Activated CD4-positive, alpha-beta T cell treated with anti-CD3 and anti-CD28 coated beads, Interleukin-2, amount 50 U/mL, for 1 hour (primary cell): ENCODE measurements around the gene DDX54.

Source experiments
- DNase-seq: peaks from one replicate; pipeline ENCODE4 v3.0.0-alpha.2; 2020

Gene DDX54, protein sequence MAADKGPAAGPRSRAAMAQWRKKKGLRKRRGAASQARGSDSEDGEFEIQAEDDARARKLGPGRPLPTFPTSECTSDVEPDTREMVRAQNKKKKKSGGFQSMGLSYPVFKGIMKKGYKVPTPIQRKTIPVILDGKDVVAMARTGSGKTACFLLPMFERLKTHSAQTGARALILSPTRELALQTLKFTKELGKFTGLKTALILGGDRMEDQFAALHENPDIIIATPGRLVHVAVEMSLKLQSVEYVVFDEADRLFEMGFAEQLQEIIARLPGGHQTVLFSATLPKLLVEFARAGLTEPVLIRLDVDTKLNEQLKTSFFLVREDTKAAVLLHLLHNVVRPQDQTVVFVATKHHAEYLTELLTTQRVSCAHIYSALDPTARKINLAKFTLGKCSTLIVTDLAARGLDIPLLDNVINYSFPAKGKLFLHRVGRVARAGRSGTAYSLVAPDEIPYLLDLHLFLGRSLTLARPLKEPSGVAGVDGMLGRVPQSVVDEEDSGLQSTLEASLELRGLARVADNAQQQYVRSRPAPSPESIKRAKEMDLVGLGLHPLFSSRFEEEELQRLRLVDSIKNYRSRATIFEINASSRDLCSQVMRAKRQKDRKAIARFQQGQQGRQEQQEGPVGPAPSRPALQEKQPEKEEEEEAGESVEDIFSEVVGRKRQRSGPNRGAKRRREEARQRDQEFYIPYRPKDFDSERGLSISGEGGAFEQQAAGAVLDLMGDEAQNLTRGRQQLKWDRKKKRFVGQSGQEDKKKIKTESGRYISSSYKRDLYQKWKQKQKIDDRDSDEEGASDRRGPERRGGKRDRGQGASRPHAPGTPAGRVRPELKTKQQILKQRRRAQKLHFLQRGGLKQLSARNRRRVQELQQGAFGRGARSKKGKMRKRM

DNA sequence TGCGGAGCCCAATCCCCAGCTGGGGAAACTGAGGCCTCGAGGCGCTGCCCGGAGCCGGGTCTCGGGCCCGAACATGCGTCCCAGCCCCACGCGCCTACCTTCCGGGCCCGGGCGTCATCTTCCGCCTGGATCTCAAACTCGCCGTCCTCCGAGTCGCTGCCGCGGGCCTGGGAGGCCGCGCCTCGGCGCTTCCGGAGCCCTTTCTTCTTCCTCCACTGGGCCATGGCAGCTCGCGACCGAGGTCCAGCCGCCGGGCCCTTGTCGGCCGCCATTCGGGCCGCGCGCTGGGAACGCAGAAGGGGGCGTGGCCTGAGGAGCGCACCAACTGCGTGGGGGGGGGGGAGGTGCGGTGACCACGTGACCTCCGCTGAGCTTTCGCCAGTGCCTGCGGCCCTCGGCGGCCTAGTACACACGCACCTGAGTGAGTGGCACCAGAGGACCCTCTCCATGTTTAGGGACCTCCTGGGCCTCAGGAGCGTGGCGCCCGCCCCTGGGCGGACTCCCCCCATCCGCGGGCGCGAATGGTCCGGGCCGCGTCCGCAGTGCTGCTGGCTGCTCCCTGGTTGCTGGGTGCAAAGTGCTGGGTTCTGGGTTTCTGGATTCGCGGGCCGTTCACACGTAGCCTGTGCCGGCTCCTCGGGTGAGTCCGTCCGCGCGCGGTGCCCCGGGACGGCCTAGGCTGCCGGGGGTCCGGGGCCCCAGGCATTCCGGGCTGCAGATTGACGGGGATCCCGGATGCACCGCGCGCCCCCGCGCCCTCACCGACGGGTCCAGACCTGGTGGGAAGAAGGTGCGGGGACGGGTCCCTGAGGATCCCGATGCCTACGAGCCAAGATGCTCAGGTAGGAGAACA lies at the start of gene DDX54, which contains the start of gene RITA1:
Gene DDX54, minus strand, starts transcription at position 299 of the 853 bp plus-strand sequence. Its CDS starts 27 bp downstream, at position 272.
Gene RITA1, plus strand, starts transcription at position 542 of the 853 bp plus-strand sequence. CDS start 1,026 bp downstream, outside the sequence.
- peak; percentile 77 for DNase-seq

DNA sequence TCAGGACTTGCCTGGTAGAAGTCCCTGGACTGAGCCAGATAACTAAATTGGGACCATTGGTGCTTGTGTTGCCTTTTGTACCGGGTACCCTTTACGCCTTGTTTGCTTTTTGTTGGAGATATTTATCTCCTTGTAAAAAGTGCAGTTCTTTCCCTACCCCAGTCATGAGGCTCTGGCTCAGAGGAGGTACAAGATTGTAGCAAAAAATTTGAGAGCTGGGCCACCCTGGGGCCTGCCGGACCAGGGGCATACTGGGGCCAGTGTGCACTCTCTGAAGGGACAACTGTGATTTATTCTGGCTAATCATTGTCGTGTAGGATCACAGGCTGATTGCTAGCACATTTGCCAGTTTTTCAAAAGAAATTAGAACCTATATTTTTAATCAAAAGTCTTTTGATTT lies 49.2 kb upstream of the DDX54 start:
- no peak for DNase-seq

DNA sequence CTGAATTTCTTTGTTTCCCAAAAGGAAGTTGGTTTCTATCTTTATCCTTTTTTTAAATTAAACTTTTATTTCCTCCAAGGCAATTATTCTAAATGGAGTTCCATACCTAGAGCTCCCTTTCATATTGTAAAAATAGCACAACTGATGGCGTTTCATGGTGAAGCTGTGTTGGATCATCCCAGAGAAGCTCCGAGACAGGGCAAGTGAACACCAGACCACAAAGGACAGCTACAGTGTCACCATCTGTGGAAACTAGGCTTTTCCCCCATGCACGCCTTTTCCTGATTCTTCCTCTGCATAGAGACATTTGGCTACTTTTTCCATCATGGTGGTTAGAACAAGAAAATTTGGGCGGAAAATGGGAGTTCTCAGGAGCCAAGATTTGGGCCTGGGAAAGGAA lies 48.7 kb upstream of the DDX54 start:
- DNase-seq, result no peak

DNA sequence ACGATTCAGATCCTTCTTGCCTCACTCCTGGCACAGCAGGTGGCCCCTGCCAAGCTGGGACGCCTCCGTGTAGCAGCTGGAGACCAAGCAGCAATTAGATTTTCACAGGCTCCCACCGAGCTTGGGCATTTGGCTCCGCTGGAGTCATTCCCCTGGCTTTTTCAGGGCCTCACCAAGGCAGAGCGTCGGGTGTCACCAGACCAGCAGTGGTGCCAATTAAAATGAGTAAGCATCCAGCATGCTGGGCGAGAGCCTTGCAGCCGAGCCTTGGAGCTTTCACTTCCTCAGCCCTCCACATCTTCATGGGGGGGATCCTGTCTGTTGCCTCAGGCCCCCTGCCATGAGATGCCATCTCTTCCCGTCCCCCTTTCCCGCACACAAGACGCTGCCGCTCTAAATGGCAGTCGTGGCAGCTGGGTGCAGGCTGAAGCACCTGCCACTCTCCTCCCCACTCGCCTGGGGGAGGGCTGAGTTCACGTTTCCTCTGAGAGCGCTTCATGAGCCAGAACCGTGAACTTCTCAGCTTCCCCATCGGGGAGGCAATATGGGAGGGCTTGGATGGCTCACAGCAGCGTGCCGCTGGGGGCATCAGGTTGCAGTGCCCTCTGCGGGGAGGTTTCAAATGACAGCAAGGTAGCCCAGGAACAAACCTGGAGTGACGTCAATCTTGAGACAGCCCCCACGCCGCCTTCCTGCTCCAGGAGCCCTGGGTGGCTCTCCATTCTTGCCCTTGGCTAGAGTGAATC lies 47.7 kb upstream of the DDX54 start:
- DNase-seq, result peak; percentile 71

DNA sequence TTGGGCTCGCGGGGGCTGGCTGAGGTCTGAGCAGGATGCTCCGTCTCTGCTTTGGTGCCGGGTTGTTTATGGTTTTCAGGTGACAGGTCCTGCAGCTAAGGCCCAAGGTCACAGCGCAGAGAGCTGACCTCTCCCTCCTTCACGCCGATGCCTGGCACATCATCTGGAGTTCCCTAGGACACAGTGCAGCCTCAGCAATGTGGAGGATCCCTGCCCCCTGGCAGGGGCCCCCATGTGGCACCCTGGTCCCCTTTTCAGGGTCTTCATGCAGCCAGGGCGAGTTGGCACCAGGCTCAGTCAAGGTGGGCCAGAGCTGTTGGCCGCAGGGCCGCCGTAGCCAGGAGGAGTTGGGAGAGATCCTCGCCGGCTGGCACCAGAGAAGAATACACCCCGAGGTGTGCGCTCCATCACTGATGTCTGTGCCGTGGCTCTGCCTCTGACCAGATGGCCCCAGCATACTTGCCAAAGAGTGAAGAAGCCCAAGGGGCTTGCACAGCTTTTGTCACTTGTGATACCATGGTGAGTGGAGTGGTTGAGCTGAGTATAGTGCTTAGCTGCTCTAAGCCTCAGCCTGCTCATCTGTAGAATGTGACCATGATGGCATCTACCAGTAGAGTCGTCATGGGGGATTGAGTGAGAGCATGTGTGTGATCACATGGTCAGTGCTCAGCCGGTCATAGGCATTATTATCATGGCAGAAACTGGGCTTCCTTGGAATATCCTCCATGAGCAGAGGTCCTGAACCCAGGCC lies 47.0 kb upstream of the DDX54 start:
- no peak for DNase-seq

DNA sequence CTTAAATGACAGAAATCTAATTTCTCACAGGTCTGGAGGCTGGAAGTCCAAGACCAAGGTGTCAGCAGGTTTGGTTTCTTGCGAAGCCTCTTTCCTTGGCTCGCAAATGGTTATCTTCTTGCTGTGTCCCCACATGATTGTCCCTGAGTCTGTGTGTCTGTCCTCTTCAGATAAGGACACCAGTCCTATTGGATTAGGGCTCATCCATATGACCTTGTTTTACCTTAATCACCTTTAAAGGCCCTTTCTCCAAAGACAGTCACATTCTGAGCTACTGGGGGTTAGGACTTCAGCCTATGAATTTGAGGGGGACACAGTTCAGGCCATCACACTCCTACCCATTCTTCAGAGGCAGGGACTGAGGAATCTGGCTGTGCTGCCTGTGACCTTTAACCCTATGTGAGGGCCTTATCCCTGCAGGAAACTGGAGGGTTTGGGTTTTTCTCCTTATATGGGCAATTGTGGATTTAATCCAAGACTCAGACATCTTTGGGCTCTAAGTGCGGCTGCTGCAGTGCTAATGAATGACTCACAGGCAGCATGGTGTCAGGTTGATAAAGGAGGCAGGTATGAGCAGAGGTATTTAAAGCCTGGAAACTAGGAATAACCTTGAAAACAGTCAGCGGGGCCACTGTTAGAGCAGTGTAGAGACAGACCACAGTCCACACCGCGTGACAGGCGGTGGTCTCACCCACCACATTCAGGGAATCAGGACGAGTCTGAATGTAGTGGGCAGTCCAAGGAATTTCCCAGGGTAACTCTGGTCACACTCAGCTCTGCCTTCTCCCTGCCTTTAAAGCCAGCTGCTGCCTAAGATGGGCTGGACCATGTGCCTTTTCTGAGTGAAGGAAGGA lies 46.2 kb upstream of the DDX54 start:
- DNase-seq, result no peak

DNA sequence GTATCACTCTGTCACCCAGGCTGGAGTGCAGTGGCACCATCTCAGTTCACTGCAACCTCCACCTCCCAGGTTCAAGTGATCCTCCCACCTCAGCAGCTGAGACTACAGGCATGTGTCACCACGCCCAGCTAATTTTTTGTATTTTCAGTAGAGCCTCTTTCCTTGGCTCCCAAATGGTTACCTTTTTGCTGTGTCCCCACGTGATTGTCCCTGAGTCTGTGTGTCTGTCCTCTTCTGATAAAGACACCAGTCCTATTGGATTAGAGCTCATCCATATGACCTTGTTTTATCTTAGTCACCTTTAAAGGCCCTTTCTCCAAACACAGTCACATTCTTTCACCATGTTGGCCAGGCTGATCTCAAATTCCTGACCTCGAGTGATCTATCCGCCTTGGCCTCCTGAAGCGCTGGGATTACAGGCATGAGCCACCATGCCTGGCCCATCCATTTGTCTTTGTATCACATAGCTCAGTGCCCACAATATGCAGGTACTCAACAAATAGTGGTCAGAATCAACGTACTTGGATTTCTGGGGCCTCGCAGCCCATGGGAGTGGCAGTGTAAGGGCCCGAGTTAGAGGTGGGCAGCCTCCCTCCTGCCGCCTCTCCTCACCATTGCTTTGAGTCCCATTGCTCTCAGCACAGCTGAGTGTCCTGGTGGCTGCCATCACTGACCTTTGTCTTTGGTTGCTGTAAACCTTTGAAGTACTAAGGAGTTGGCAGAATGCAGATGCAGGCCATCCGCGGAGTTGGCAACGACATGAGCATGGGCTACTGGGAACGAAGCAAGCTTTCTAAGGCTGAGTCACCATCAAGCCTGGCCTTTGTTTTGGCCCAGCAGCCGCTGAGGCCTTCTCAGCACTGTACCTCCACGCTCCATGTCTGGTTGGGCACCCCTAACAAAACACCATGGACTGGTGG lies 45.3 kb upstream of the DDX54 start:
- DNase-seq, result no peak

DNA sequence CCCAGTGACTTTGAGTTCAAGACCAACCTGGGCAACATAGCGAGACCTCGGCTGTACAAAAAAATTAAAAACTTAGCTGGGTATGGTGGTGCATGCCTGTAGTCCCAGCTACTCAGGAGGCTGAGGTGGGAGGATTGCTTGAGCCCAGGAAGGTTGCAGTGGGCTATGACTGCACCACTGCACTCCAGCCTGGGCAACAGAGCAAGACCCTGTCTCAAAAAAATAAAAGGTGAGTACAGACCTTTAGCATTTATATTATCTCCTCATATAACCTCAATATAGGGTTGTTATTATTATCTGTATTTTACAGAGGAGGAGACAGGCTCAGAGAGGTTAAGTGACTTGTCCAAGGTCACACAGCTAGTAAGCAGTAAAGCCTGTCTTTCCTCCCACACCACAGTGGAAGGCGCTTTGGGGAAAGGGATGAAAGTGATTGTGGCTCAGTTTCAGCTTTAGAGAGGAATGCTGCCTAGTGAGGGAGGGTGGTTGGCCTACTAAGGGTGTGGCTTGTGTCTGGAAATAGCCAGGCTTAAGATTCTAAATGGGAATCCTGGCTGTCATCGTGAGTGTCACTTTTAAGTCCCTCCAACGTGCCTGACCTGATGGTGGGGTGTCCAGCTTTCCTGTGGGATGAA lies 43.2 kb upstream of the DDX54 start:
- DNase-seq, result no peak

DNA sequence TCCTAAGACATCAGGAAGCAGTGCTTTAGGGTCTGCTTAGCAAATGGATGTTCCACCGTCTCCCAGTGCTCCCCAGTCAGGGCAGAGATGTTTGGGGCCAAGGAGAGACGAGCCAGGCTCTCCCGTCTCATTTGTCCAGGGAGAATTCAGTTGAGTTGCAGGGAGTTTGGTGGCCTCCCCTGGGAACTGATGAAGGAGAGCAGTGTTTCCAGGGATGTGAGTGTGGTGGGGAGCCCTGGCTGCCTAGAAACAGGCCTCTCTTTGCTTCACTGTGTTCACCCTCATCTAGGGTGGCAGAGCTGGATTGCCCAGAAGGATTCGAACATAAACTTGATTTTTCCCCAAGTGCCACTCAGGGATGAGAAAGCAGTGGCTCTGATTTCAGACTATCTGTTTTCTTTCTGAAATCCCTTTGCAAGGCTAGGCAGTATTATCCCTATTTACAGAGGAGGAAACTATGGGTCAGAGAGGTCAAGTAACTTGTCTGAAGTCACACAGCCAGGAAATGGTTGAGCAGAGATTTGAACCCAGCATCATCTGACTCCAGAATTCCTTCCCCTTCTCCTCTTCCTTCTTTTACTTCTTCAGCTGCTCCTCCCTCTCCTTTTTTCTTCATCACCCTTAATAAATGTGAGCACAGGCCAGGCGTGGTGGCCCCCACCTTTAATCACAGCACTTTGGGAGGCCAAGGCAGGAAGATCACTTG lies 42.6 kb upstream of the DDX54 start:
- no peak for DNase-seq

DNA sequence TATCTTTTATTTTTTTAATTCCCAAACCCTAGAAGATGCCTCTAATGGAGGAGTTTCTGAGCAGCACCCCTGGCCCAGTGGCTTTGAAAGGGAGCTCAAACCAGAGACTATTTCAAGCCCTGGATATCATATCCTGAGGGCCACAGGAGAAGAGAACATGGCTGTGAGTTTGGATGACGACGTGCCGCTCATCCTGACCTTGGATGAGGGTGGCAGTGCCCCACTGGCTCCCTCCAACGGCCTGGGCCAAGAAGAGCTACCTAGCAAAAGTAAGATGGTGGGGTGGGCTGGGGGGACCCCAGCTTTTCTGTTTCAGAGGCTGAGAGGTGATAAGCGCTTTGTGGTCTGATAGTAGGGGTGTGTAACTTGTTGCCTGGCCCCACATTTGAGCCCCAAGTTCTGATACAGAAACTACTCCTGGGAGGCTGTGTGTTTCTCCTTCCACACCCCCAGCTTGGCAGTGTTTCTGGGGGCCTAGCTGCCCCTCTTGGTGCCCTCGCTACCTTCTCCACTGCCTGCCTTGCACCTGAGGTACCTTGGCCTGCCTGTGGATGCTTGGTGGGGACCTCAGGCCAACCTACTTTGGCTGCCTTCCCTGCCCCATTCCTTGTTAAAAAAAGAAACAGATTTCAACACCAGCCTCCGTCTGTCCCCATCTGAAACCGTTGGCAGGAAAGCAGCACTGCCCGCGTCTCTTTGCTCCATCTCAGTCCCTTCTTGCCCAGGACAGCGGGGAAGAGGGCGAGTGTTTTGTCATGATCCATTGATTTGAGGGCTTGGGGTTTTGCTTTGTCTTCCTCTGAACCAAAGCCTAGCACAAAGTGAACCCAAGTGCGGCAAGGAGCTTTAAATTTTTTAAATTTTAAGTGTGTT lies 41.7 kb upstream of the DDX54 start:
- DNase-seq, result no peak

DNA sequence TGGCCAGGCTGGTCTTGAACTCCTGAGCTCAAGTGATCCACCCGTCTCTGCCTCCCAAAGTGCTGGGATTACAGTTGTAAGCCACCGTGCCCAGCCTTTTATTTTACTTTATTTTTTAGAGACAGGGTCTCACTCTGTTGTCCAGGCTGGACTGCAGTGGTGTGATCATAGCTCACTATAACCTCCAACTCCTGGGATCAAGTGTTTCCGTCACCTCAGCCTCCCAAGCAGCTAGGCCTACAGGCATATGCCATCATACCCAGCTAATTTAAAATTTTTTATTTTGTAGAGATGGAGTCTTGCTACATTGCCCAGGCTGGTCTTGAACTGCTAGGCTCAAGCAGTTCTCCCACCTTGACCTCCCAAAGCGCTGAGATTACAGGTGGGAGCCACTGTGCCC lies 39.7 kb upstream of the DDX54 start:
- DNase-seq, result no peak

DNA sequence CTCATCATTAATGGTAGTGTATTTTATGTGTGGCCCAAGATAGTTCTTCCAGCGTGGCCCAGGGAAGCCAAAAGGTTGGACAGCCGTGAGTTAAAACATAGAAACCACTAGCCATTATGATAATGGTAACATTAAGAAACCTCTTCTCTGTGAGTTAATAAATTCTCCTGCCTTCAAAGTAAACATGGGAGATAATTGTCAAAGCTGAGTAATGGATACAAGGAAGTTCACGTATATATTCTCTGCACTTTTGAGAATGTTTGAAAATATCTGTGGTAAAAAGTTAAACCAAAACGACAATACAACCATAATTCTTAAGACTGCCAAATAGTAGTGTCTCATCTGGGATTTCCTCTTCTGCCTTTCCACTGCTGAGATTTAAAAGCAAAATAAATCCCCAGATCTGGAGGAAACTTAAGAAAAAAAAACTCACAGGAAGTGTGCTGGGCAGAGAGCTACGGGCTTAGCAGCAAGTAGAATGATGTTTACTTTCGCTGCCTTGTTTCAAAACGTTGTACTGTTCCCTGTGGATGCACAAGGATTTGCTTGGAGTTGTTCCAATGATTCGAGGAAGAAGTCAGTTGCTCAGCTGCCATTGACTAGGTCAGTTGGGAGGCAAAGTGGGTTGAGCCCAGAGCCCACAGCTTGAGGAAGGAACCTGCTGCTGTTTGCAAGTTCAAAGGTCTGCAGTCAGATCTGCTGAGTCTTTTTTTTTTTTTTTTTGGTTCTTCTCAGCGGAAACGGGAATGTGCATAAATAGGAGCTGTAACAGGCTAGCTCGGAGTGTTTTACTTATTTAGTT lies 37.7 kb upstream of the DDX54 start:
- no peak for DNase-seq

DNA sequence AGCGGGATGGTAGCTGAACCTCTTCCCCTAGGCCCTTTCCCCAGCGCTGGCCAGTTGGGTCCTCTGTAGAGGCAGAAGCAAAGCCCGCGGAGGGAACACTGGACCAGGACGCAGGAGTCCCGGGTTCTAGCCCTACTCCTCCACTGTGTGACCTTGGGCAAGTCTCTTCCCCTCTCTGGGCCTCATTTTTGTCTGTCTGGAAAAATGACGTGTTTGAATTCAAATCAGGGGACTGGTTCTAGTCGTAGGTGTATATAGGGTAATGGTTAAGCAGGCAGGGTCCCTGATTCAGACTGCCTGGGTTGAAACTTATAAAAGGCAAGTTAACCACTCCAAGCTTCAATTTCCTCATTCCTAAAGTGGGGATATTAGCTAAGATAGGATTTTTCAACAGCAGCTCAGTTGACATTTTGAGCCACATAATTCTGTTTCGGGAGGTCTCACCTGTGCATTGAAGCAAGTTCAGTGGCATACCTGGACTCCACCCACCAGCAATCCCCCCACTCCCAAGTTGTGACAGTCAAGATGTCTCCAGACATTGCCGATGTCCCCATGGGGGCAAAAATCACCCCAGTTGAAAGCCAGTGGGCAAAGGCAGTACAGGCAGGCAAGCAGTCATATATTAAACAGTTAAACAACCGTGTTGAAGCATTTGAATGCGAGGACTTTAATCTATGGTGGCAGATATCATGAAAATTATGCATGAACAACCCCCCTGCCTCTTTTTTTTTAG lies 36.9 kb upstream of the DDX54 start:
- no peak for DNase-seq

DNA sequence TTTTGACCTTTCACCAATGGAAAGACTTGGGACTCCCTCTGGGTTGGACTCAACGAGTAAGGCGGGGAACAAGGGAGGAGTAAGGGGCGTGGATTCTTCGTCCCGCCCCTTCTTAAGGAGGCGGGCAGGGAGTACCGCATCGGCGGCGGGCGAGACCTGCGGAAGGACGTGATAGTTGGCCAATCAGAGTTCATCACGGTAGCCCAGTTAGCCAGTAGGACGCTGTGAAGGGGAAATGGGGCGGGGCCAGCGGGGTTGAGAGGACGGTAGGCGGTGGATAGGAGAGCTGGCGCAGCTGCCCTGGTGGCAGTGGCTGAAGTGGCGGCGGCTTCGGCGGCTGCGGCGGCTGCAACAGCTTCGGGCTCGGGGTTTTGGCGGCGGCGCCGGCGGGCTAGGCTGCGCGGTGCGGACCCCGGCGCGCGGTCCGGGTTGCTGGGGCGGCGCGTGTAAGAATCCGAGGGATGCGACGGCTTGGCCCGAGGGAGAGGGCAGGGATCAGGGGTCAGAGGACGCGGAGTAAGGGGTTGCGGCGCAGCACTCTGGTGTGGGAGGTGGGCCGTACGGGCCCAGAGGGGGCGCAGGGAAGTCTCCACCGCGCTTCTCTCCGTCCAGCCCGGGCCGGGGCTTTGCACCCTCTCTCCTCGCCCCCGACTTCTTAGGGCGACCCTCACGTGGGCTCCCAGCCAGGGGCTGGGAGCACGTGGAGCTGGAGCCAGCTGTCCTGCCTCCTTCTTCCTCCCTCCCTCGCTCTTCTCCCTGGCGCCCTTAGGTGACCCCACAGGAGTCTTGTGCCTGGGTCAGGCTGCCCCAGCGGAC lies 36.1 kb upstream of the DDX54 start, which contains the start of gene TPCN1:
Gene TPCN1, plus strand, starts transcription at position 284 of the 816 bp plus-strand sequence. CDS start 5,389 bp downstream, outside the sequence.
- peak; percentile 99 for DNase-seq
